Mucosa of descending colon (tissue), 3 donors: ENCODE measurements around the gene KLHL33. TPM values are rescaled to one million over a fixed set of nuclear protein-coding genes. Genes with fewer than 3 reads are reported as not detected.
A peak's percentile ranks its signal among the peaks of the same experiment; 100 is the strongest.

Experiments used
- ATAC-seq: fragments of 200-7000 bp; cut with Tn5 transposase; one replicate; pipeline ENCODE4 v1.9.1; 2020; ENCODE audit warnings: mild to moderate bottlenecking, moderate library complexity
- DNase-seq, 3 donors: peaks; one replicate each; pipeline ENCODE4 v3.0.0-alpha.2; 2020
- H3K36me3 ChIP-seq: fragments of 200-600 bp; one replicate; pipeline ENCODE4 v1.8.0; 2021; ENCODE audit warnings: low read depth, mild to moderate bottlenecking
- H3K4me1 ChIP-seq: fragments of 200-600 bp; one replicate; pipeline ENCODE4 v1.8.0; 2021; ENCODE audit warnings: low read depth, mild to moderate bottlenecking
- H3K4me3 ChIP-seq: fragments of 200-600 bp; one replicate; pipeline ENCODE4 v1.8.0; 2021; ENCODE audit warnings: mild to moderate bottlenecking
- H3K9me3 ChIP-seq: fragments of 200-600 bp; one replicate; pipeline ENCODE4 v1.8.0; 2021; ENCODE audit warnings: mild to moderate bottlenecking
- intact Hi-C, 2 donors: fragments of 100-400 bp; cut with DNase I in 1 of 2; cut with micrococcal nuclease in 1 of 2; formaldehyde crosslinking; loops; one replicate each; pipeline versions ENCODE4 v1.11.0 to v1.11.1; 2022; cut with DNase I, micrococcal nuclease
- total RNA-seq, 3 donors: library from RNA; stranded (reverse); fragmentation: NEBNext Ultra II Directional in 2 of 3; extraction: Animal tissue kit (Norgen Biotek cat#: 25700) in 2 of 3; gene quantifications; one replicate each; pipeline versions ENCODE4 v1.2.1 to v1.2.4, GENCODE V29; 2021 to 2023
- TF ChIP-seq, protein P1 (sequence below): fragments of 200-600 bp; IDR thresholded peaks from one replicate; pipeline ENCODE4 v1.8.0; 2022; ENCODE audit warnings: antibody characterized with exemption, mild to moderate bottlenecking
- donor health status: DM: no; HTN: no; CAD: no; lungs with moderate emphysema.
- donor health status: DM: no; HTN: no; CAD: no.
- donor health status: DM: no; HTN: yes; CAD: no.

Gene KLHL33
- total RNA-seq, 3 donors from 2014 or later, result 0.12 to 0.85 (median 0.27) TPM

DNA sequence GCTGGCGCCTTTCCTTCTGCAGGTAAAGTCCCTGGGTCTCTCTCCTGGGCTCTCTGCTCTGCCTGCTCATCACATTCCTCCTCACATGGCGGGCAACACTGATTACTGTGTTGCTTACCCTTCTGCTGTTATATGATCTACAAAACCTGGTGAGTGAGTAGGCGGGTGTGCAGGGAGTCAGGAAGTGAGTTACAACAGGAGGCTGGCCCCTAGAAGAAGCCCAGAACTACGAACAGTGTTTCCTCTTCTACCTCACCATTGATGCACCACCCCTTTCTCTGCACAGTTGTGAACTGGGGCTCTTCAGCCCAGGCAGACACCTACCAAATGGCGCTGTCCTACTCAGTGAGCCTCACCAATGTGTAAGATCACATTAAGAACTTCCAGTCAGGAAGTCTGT, 4.9 kb upstream of the KLHL33 start:
- H3K4me1 ChIP-seq, result no peaks in the 10 kb centered on the region
- no peak overlapping the region for H3K4me3 ChIP-seq
- H3K9me3 ChIP-seq, result no peaks in the 10 kb centered on the region
- DNase-seq (no peak), ATAC-seq (peak; percentile 37)
- H3K36me3 ChIP-seq, result no peaks in the 10 kb centered on the region
- TF ChIP-seq, protein P1, sequence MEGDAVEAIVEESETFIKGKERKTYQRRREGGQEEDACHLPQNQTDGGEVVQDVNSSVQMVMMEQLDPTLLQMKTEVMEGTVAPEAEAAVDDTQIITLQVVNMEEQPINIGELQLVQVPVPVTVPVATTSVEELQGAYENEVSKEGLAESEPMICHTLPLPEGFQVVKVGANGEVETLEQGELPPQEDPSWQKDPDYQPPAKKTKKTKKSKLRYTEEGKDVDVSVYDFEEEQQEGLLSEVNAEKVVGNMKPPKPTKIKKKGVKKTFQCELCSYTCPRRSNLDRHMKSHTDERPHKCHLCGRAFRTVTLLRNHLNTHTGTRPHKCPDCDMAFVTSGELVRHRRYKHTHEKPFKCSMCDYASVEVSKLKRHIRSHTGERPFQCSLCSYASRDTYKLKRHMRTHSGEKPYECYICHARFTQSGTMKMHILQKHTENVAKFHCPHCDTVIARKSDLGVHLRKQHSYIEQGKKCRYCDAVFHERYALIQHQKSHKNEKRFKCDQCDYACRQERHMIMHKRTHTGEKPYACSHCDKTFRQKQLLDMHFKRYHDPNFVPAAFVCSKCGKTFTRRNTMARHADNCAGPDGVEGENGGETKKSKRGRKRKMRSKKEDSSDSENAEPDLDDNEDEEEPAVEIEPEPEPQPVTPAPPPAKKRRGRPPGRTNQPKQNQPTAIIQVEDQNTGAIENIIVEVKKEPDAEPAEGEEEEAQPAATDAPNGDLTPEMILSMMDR, result no peak
- intact Hi-C loops, result no loop called here

DNA sequence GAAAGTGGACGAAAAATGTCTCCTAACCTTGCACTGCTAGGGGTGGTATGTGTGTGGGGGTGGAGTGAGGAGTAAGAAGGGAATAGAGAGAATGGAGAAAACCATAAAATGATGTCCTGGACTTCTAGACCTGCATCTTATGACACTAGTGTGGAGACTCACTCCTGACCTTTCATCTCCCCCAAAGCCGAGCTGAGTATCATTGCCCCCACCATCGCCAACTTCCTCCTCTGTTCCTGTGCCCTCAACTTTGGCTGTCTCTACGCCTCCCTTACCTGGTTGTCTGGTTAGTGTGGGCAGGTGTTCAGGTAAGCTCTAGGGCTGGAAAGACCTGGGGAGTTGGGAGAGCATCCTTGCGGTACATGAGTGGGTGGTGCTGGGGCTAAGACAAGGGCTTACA, 4.5 kb upstream of the KLHL33 start:
- TF ChIP-seq, protein P1, result no peak
- no peak for DNase-seq
- no peak overlapping the region for H3K4me3 ChIP-seq
- no peak for ATAC-seq
- H3K36me3 ChIP-seq, result no peaks in the 10 kb centered on the region
- no peaks in the 10 kb centered on the region for H3K9me3 ChIP-seq
- intact Hi-C loops, result no loop called here
- H3K4me1 ChIP-seq, result no peaks in the 10 kb centered on the region

DNA sequence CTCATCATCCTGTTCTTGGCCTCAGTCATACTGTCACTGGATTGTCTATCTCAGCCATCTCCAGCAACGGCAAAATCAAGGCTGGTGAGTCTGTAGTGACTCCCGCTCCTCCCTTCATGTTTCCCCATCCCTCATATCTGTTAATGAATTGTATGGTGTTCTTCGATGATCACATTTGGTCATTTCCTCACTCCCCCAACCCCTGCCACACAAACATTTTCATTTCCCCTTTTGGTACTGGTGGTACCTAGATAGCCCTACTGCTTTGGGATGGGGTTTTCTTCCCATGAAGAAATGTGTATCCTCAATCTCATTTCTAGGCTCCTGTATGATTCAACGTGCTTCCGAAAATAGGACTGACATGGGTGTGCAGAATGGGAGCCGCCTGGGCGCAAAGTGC, 2.7 kb upstream of the KLHL33 start:
- Histone ChIP-seq H3K4me3 (no peak overlapping the region), H3K36me3 (no peaks in the 10 kb centered on the region), H3K9me3 (no peaks in the 10 kb centered on the region), H3K4me1 (no peaks in the 10 kb centered on the region)
- ATAC-seq (no peak), DNase-seq (no peak)
- intact Hi-C loops, result no loop called here
- TF ChIP-seq, protein P1, result no peak

DNA sequence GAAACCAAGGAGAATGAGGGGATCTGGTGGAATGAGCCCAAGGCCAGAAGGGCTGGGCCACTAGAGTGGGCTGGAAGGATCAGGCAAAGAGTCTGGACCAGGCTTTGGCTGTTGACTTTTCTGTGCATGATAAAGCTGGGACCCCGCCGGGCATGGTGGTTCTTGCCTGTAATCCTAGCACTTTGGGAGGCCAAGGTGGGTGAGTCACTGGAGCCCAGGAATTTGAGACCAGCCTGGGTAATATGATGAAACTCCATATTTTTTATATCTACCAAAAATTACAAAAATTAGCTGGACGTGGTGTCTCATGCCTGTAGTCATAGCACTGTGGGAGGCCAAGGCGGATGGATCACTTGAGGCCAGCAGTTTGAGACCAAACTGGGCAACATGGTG, 393 bp upstream of the KLHL33 start:
- ATAC-seq (no peak), DNase-seq (no peak)
- no peaks in the 10 kb centered on the region for H3K9me3 ChIP-seq
- intact Hi-C loops, result no loop called here
- H3K4me1 ChIP-seq, result no peaks in the 10 kb centered on the region
- TF ChIP-seq, protein P1, result no peak
- H3K36me3 ChIP-seq, result no peaks in the 10 kb centered on the region
- H3K4me3 ChIP-seq, result no peak overlapping the region

DNA sequence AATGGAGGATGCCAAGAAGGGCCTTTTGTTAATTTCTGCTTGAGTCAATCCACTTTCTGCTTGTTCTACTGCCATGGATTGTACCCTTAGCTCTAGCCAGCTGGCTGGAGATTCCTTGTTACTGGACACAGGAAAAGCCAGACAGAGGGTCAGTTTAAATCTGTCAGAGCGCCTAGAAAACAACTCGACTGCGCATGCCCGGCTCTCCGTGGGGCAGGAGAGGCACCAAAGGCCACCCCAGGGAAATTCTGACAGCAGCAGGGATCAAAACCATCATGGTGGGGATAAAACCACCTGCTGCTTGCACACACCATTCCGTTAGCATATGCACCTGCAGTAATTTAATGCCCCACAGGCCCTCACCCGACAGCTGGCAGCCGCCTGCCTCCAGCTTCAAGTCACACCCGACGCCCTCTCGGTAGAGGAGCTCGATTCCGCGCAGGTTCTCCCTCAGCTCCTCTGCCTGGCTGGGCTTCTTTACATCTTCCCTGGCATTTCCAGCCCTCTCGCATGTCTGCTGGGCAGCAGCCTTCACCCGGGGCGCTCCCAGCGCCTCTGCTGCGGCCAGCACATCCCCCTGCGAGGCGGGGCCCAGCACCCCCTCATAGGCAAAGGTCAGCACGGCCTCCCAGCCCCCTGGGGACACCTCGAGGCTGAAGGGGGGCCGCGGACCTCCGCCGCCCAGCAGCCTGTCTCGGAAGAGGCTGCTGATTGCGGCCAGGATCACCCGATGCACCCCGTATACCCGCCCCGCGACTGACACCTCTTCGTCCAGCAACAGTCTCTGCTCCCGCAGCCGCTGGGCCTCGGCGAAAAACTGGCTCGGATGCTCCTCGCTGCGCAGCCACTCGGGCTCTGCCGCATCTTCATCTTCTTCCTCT, 1.0 kb downstream of the KLHL33 start:
- intact Hi-C loops, result no loop called here
- no peaks in the 10 kb centered on the region for H3K36me3 ChIP-seq
- ATAC-seq, result no peak
- peak in 1 of 3 donors; percentile 43 for DNase-seq
- peaks cover 7% of the 10 kb centered on the region for H3K4me1 ChIP-seq
- H3K4me3 ChIP-seq, result no peak overlapping the region
- TF ChIP-seq, protein P1, result no peak
- no peaks in the 10 kb centered on the region for H3K9me3 ChIP-seq
